Heart right ventricle (tissue), 16 donors: ENCODE data around the gene TRIP11. TPM values are rescaled to one million over a fixed set of nuclear protein-coding genes. Genes with fewer than 3 reads are reported as not detected.

Experiments used
- ATAC-seq, 8 donors: fragments of 200-7000 bp; cut with Tn5 transposase; one replicate each; pipeline ENCODE4 v1.9.1; 2020; ENCODE audit warnings: mild to moderate bottlenecking in 8 of 8, moderate library complexity in 8 of 8, moderate number of reproducible peaks in 1 of 8
- DNase-seq, 2 donors: peaks; one replicate each; pipeline ENCODE4 v3.0.0-alpha.2; 2020
- H3K27ac ChIP-seq, 10 donors: fragments of 200-600 bp; sonication (generic) in 2 of 10; one replicate each; pipeline versions ENCODE4 v1.5.0 to v1.8.0; 2020 to 2022; ENCODE audit warnings: mild to moderate bottlenecking in 3 of 10
- H3K27me3 ChIP-seq, 7 donors: fragments of 200-600 bp; one replicate each; pipeline ENCODE4 v1.8.0; 2021 to 2022; ENCODE audit warnings: mild to moderate bottlenecking in 2 of 7
- H3K36me3 ChIP-seq, 9 donors: fragments of 200-600 bp; sonication (generic) in 1 of 9; one replicate each; pipeline versions ENCODE4 v1.5.0 to v1.8.0; 2020 to 2022; ENCODE audit warnings: mild to moderate bottlenecking in 2 of 9
- H3K4me1 ChIP-seq, 9 donors: fragments of 200-600 bp; sonication (generic) in 1 of 9; one replicate each; pipeline versions ENCODE4 v1.5.0 to v1.8.0; 2020 to 2022; ENCODE audit warnings: mild to moderate bottlenecking in 4 of 9
- H3K4me3 ChIP-seq, 10 donors: fragments of 200-600 bp; sonication (generic) in 2 of 10; one replicate each; pipeline versions ENCODE4 v1.5.0 to v1.8.0; 2020 to 2022; ENCODE audit warnings: mild to moderate bottlenecking in 7 of 10, moderate library complexity in 2 of 10
- H3K9me3 ChIP-seq, 11 donors: fragments of 200-600 bp in 10 of 11; sonication (generic) in 2 of 11; one replicate each; pipeline versions ENCODE4 v1.5.0 to v1.8.0; 2013 to 2022; ENCODE audit warnings: mild to moderate bottlenecking in 2 of 11, control low read depth in 1 of 11, moderate library complexity in 1 of 11
- CTCF ChIP-seq, 9 donors: fragments of 200-600 bp; sonication (generic) in 2 of 9; IDR thresholded peaks; one replicate each; pipeline versions ENCODE4 v1.5.0 to v1.8.0; 2021 to 2022; ENCODE audit warnings: antibody characterized with exemption in 9 of 9, mild to moderate bottlenecking in 5 of 9, moderate library complexity in 1 of 9
- WGBS, 2 donors: extraction: QIAGEN DNeasy Blood & Tissue Kit; methylation state at CpG; one replicate each; pipeline ENCODE4 v1.1.7; 2013; ENCODE audit warnings: inconsistent platforms in 1 of 2; 5-methylcytosine and 5-hydroxymethylcytosine counted together
- intact Hi-C, 10 donors: fragments of 100-400 bp; cut with DNase I; formaldehyde crosslinking; loops; one replicate each; pipeline versions ENCODE4 v1.11.1 to v1.14.2; 2022
- polyA plus RNA-seq, 2 donors: library from polyadenylated mRNA; stranded (reverse); fragments of 200-250 nt; gene quantifications; one replicate each; pipeline ENCODE4 v1.2.3, GENCODE V29; 2013
- total RNA-seq, 10 donors: library from RNA; stranded (reverse); fragmentation: NEBNext Ultra II Directional in 3 of 10; extraction: Animal tissue kit (Norgen Biotek cat#: 25700) in 3 of 10; gene quantifications; one replicate each; pipeline versions ENCODE4 v1.2.1 to v1.2.4, GENCODE V29; 2021 to 2023
- donor health status: Arrhythmogenic right ventricular cardiomyopathy.
- donor health status: ischemic (EF 13 %, LVEDD 7.1; RV severe dilation, severe dysfunction).
- donor health status: healthy with polysubstance abuse.
- donor health status: DM: no; HTN: yes; CAD: no.
- donor health status: DM: no; HTN: no; CAD: no.
- donor health status: ischemic (EF 25% LVEDD 6.9; RV normal size, moderate dysfunction).
- donor health status: ischemic (EF 25% LVEDD 5.7; RV mildly dilated, moderate dysfunction).
- donor health status: healthy.
- donor health status: DM: yes; HTN: yes; CAD: no.
- donor health status: Ischemic cardiomyopathy.
- donor health status: ischemic (EF 35%, LVEDD 5.7; RV mildly dilated, moderate dysfunction).
- donor health status: nonischemic (EF 11% LVEDD 7.7; RV severe dilation, severe dysfunction).
- donor health status: DM: yes; HTN: yes; CAD: no.
- donor health status: PGD.
- donor health status: ischemic (EF 29% LVEDD 5.4; RV normal size, mild dysfunction).
- donor health status: nonischemic (EF 23%, LVEDD 6.1; RV moderate dilation, normal function).

Gene TRIP11
- total and polyA plus RNA-seq, 12 donors, result 4.0 to 73.3 (median 56.5) TPM

- Histone ChIP-seq H3K9me3 (no peaks in the 10 kb centered on the region), H3K4me3 (no peak overlapping the region), H3K36me3 (peaks cover 0 to 78% (median 25%) of the 10 kb centered on the region in 9 donors), H3K4me1 (peaks cover 0 to 18% (median 5%) of the 10 kb centered on the region in 9 donors), H3K27ac (no peak overlapping the region), H3K27me3 (no peaks in the 10 kb centered on the region)
- no peak for TF ChIP-seq CTCF (IDR thresholded peaks at IDR 0.05)
- intact Hi-C loops, result no loop called here
- ATAC-seq (no peak), DNase-seq (no peak)
Measured at GRCh38 chr14:91975763-91976162, 64.1 kb downstream of the TRIP11 start.

- WGBS, 2 donors, result 94% methylated on average over 2 of the region's 2 CpGs
- no peak overlapping the region for H3K27ac ChIP-seq
- no peaks in the 10 kb centered on the region for H3K27me3 ChIP-seq
- H3K4me3 ChIP-seq, result no peak overlapping the region
- H3K4me1 ChIP-seq, result no peaks in the 10 kb centered on the region
- DNase-seq (no peak), ATAC-seq (no peak)
- TF ChIP-seq CTCF (IDR thresholded peaks at IDR 0.05), result no peak
- intact Hi-C loops, result no loop called here
- H3K36me3 ChIP-seq, result peaks cover 0 to 99% (median 40%) of the 10 kb centered on the region in 9 donors
- no peaks in the 10 kb centered on the region for H3K9me3 ChIP-seq
Measured at GRCh38 chr14:91971188-91971778, 68.6 kb downstream of the TRIP11 start.

GRCh38 chr14:91968280-91968679 is 71.6 kb downstream of the TRIP11 start:
- H3K27me3 ChIP-seq, result no peaks in the 10 kb centered on the region
- WGBS, 2 donors, result 61 to 72% methylated on average over 6 of the region's 6 CpGs
- H3K4me3 ChIP-seq, result no peak overlapping the region
- intact Hi-C loops, result no loop called here
- no peaks in the 10 kb centered on the region for H3K4me1 ChIP-seq
- no peaks in the 10 kb centered on the region for H3K9me3 ChIP-seq
- no peak overlapping the region for H3K27ac ChIP-seq
- peaks cover 0 to 70% (median 27%) of the 10 kb centered on the region in 9 donors for H3K36me3 ChIP-seq
- no peak for DNase-seq
- no peak for TF ChIP-seq CTCF (IDR thresholded peaks at IDR 0.05)
- ATAC-seq, result no peak

GRCh38 chr14:91964724-91965123 is 75.1 kb downstream of the TRIP11 start:
- no peak for TF ChIP-seq CTCF (IDR thresholded peaks at IDR 0.05)
- ATAC-seq, result no peak
- WGBS, 2 donors, result 71 to 77% methylated on average over 4 of the region's 4 CpGs

More at GRCh38 chr14:91964724-91965123, 75.1 kb downstream of the TRIP11 start:
- no peak overlapping the region for H3K27ac ChIP-seq
- no peaks in the 10 kb centered on the region for H3K4me1 ChIP-seq
- no peak overlapping the region for H3K4me3 ChIP-seq
- no peak for DNase-seq
- H3K27me3 ChIP-seq, result peaks cover 0 to under 1% (median 0%) of the 10 kb centered on the region in 7 donors
- no peaks in the 10 kb centered on the region for H3K9me3 ChIP-seq
- intact Hi-C loops, result no loop called here
- H3K36me3 ChIP-seq, result peaks cover 0 to 35% (median 17%) of the 10 kb centered on the region in 9 donors
